HG03520 (cell line): ENCODE measurements around the gene SREBF1.

Experiments used
- ATAC-seq: cut with Tn5 transposase; IDR thresholded peaks from one replicate; pipeline ENCODE4 v1.9.1; 2021; ENCODE audit warnings: mild to moderate bottlenecking, moderate library complexity; ENCODE audit not compliant: unreplicated experiment

The SREBF1 gene

GRCh38 chr17:17836818-17837379 lies at the start of gene SREBF1:
TSS of gene SREBF1 (minus strand) at chr17:17836986. CDS start at chr17:17836817, 169 bp downstream.
- peak; percentile 16 for ATAC-seq

DNA sequence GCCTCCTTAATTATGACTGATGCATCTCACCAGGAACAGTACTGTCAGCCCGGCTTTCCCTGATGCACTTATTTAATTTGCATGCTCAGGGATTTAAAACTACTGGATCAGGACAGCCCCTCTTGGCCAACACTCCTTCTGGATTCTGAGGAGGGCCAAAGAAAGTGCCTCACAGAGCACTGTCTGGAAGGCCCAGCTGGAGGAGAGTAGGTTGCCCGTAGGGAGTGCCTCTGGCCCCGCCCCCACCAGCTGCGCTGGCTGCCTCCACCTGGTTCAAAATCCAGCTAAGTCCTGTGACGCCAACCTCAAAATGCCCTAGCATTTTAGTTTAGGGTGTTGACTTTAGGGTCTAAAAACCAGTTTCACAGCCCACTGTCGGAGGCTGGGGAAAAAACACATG lies 49.4 kb upstream of the SREBF1 start:
- no peak for ATAC-seq

GRCh38 chr17:17884391-17885357 lies 47.9 kb upstream of the SREBF1 start:
- ATAC-seq: no peak

DNA sequence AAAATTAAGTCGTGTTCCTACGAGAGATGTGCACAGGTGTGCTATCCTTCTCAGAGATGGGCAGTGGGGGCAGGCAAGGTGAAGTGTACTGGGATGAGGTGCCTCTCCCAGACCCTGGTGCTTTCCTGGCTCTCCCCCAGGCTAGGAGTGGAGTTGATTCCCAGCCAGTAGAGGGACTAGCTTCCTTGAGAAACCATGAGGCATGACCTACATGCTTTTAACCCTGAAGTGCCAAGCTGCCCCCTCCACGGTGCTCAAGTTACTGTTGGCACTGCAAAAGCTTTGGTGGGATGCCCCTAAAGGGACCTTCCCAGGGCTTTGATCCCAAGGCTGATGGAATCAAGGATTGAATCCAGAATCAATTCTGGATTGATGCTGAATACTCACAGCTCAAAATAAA lies 47.0 kb upstream of the SREBF1 start:
- no peak for ATAC-seq

- no peak for ATAC-seq
Measured at GRCh38 chr17:17882082-17882581, 45.3 kb upstream of the SREBF1 start.

DNA sequence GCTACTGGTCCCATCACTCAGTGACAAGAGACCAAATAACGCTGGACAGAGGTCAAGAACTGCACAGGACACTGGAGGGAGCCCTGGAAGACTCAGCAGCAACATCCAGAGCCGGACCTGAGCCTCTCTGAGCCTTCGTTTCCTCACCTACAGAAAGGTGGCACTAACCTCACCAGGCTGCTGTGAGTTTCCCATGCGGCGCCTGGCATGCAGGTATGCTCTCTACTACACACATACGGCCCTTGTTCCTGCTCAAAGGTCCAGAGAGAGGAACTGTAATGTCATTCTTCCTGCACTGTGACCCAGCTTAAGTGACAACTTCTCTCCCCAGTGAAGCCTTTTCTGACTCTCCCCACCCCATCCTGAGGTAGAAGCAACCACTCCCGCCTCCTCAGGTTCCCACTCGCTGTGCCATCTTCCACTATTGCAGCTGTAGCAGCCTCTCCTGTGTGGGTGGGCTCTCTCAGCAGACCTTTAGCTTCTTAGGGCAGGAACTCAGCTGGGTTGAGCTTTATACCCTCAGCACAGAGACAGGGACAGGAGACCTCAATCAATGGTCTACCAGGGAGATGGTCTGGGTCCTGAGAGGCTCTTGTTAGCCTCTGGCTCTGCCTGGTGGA lies 43.9 kb upstream of the SREBF1 start:
- no peak for ATAC-seq

DNA sequence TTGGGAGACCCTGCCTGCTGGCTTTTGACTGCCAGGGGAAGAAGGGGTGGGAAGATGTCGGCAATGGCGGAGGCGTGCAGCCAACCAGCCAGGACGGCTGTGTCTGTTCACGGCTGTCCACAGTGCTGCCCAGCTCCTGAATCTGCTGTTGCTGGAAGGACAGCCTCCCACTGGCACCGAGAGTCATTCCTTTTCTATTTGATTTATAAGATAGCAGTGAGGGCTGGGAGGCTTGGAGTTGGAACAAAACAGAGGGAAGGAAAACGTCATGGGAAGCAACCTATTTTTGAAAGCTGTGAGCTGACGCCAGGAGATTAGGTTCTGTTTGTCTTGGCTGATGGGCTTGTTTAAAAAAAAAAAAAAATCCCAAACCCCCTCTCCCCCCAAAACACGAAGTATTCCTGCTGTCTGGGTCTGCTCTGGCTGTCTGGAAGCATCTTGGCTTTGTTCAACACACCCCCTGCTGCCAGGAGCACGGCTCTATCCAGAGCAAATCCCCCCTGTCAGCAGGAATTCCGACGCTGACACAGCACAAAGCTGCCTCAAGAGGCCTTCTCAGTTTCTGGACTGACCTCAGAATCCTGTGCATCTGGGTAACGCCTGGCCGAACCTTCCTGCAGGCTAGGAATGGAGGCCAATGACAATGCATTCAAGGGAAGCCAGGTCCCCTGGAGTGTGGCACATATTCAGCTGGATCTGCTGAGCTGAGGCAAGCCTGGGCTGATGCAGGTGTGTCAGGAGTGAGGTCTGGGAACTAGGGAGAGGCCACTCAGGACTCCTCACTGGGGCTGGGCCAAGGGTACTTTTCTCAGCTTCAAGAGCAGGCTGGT lies 41.0 kb upstream of the SREBF1 start:
- no peak for ATAC-seq

DNA sequence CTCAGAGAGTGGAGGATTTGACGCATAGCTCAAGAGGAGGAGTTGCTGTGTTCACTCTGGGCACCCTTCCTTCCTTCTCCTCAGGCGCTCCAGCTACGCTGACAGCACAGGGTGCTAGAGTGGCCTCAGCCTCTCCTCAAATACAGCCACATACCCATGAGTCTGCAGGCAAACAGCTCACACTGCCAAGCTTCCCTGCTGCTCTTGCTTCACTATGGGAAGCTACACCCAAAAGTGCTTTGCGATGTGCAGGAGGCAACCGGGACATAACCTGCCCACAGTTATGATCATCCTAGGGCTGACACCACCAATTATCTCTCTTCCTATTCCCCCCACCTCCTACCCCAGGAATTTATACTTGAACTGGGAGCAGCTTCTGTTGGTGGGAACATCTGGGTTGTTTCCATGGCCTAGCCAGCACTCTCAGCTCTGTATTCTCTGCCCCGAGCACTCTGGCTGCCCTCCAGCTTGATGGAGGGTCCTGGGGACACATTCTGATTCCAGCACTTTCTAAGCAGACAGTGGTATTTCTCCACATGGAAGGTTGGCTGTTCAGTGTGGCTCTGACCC lies 40.3 kb upstream of the SREBF1 start:
- no peak for ATAC-seq

DNA sequence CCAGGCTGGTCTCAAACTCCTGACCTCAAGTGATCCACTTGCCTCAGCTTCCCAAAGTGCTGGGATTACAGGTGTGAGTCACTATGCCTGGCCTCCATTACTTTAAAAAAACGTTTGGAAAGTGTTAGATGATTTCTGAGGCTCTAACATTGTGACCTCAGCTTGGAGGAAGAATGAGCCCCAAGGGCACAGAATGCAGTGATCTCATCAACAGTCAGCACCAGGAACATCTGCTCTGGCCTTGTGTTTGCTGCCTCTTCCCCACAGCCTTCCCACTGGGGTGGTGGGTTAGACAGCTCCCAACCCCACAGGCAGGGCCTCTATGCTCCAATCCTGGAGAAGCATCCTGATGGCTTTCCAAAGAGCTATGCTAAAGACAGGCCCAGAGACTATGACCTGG lies 37.7 kb upstream of the SREBF1 start:
- no peak for ATAC-seq

- no peak for ATAC-seq
Measured at GRCh38 chr17:17873450-17873991, 36.7 kb upstream of the SREBF1 start.

- ATAC-seq: no peak
Measured at GRCh38 chr17:17872547-17873345, 36.0 kb upstream of the SREBF1 start.

- ATAC-seq: no peak
Measured at GRCh38 chr17:17871913-17872312, 35.1 kb upstream of the SREBF1 start.

- no peak for ATAC-seq
Measured at GRCh38 chr17:17870247-17870646, 33.5 kb upstream of the SREBF1 start.

DNA sequence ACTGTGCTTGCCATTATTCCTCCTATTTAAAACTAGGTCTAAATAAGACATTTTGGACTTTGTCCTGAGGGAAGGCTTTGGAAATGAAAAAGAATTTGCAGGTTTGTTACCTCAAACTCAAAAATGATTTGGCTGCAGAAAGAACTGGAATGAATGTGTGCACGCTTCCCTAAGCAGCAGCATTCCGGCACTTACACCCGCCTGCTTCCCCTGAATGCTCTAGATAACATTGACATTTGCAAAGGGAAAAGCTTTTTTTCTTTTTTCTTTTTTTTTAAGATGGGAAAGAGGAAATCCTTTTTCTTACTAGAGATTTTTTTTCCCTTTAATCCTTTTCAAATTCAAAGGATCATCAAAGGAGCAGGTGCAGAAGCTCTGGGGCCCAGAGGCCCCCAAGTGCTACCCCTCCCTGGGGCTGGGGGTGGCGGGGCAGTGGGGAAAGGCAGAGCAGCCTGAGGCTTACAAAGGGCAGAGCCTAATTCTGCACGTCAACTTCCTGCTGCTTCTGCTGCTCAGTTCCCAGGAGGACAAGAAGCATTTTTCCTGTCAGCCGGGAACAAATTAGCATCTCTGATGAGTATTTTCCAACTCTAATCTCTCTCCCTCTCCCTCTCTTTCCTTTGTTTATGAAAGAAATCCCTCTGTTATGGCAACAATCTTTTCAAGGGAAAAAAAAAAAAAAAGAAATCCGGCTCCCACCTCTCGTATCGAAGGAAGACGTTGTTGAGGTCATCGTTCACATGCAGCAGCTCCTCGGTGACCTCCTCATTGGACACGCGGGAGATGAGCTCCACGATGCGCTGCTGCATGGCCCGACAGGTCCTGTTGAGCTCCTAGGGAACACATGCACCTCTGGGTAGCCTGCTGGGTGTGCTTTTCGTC lies 32.1 kb upstream of the SREBF1 start:
- no peak for ATAC-seq

DNA sequence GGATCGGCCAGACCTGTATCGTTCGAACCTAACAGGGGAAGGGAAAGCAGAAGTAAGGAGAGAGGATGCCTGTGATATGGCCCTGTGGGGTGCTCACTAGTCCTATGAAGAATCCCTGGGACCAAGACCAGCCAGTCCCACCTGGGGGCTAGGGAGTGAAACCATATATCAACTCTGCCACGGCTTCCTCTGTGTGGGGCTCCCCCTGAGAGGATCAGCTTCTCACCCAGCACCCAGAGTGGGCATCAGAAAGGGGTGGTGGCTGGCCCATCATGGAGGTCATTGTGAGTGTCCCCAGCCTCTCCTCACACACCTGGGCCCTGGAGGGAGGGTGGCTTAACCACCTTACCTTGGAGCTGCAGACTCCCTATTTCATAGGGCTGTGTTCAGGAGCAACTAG lies 30.1 kb upstream of the SREBF1 start:
- no peak for ATAC-seq

DNA sequence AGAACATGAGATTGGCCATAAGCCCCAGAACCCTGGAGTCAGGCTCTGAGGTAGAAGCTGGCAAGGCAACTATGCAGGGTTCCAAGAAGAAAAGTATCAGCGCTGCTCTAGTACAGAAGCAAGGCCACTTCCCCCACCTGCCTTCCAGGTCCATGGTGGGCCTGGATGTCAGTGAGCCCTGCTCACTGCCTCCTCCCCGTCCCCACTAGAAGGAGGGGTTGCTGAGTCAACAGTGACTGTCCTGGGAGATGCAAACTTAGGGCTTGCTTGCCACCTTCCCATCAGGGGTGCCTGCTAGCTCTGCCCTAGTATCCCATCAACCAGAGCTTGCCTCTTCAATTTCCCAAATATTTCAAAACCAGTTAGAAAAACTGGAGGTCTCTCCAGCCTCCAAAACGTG lies 29.6 kb upstream of the SREBF1 start:
- no peak for ATAC-seq

DNA sequence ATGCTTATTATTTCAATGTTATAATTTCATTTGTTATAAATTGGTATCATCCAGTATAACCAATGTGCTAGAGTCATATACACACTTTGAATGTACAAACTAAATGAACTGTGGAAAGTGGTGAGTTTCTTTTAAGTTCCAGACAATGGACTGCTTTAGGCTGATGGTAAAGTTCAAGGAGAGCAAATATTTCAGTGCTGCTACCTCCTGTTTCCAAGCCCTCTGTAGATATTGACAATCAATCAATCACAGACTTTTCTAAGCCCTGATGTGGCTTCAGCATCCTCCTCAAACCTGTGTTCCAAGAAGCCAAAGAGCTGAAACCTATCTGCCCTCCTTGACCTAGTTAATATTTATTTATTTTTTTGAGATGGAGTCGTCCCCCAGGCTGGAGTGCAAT lies 28.2 kb upstream of the SREBF1 start:
- ATAC-seq: no peak

DNA sequence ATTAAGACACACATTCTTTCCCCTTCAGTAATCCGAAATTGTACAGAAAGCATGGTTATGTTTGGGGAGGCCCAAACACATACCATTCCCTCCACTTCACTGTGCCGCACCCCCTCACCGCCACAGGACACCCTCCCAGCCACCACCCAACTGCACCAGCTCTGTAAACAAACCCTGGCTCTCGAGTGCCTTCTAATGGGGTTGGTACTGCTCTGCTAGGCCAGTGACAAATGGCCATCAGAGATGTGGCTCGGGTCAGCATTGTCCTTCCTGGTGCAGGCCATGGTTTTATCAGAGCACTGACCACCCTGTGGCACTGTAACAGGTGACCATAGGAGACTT lies 24.0 kb upstream of the SREBF1 start:
- ATAC-seq: no peak
